OCI-LY1 (cell line): ENCODE results near the gene CDH13.

ENCODE experiments used
- H2AFZ ChIP-seq: fragments of 200-600 bp; sonication (generic), shearing (Covaris generic); 2 replicates; pipeline ENCODE4 v1.6.0; 2014; ENCODE audit warnings: antibody characterized with exemption, mild to moderate bottlenecking, low read length
- H3F3A ChIP-seq: fragments of 200-600 bp; sonication (generic), shearing (Covaris generic); 2 replicates; pipeline ENCODE4 v1.6.0; 2014; ENCODE audit warnings: mild to moderate bottlenecking, antibody characterized with exemption, low read length, moderate library complexity; ENCODE audit not compliant: insufficient read depth
- H3K27ac ChIP-seq: fragments of 200-600 bp; sonication (generic); 2 replicates; pipeline ENCODE4 v1.5.1; 2014; ENCODE audit warnings: low read length, mixed run types, mild to moderate bottlenecking, low read depth; ENCODE audit not compliant: poor library complexity, severe bottlenecking
- H3K27me3 ChIP-seq: fragments of 200-600 bp; sonication (generic); 2 replicates; pipeline ENCODE4 v1.6.0; 2014; ENCODE audit warnings: antibody characterized with exemption, mild to moderate bottlenecking, low read length, moderate library complexity; ENCODE audit not compliant: insufficient read depth
- H3K36me3 ChIP-seq: fragments of 200-600 bp; sonication (generic); 2 replicates; pipeline ENCODE4 v1.6.1; 2014; ENCODE audit warnings: mild to moderate bottlenecking, antibody characterized with exemption, low read length, moderate library complexity, mixed read lengths; ENCODE audit not compliant: insufficient read depth
- H3K4me1 ChIP-seq: fragments of 200-600 bp; sonication (generic); 2 replicates; pipeline ENCODE4 v1.5.1; 2014; ENCODE audit warnings: mild to moderate bottlenecking, low read length, moderate library complexity; ENCODE audit not compliant: insufficient read depth, severe bottlenecking
- H3K4me2 ChIP-seq: fragments of 200-600 bp; sonication (generic), shearing (Covaris generic); 2 replicates; pipeline ENCODE4 v1.6.1; 2014; ENCODE audit warnings: low read length
- H3K4me3 ChIP-seq: fragments of 200-600 bp; sonication (generic); 2 replicates; pipeline ENCODE4 v1.5.1; 2014; ENCODE audit warnings: low read length, low read depth, mild to moderate bottlenecking, mixed read lengths; ENCODE audit not compliant: poor library complexity, severe bottlenecking
- H3K79me2 ChIP-seq: fragments of 200-600 bp; shearing (Covaris generic); 2 replicates; pipeline ENCODE4 v1.6.1; 2016; ENCODE audit warnings: mixed run types, low read length, mixed read lengths; ENCODE audit not compliant: insufficient read depth
- H3K9ac ChIP-seq: fragments of 200-600 bp; sonication (generic), shearing (Covaris generic); 2 replicates; pipeline ENCODE4 v1.6.1; 2014; ENCODE audit warnings: mild to moderate bottlenecking, low read length, mixed read lengths
- H3K9me2 ChIP-seq: fragments of 200-600 bp; sonication (generic), shearing (Covaris generic); 2 replicates; pipeline ENCODE4 v1.6.1; 2014; ENCODE audit warnings: low read depth, mild to moderate bottlenecking, low read length, mixed read lengths
- H3K9me3 ChIP-seq: fragments of 200-600 bp; shearing (Covaris generic); 2 replicates; pipeline ENCODE4 v1.6.1; 2014; ENCODE audit warnings: low read length, mixed read lengths
- H4K20me1 ChIP-seq: fragments of 200-600 bp; sonication (generic), shearing (Covaris generic); 2 replicates; pipeline ENCODE4 v1.6.0; 2016; ENCODE audit warnings: mild to moderate bottlenecking, low read length; ENCODE audit not compliant: insufficient read depth
- EZH2 ChIP-seq: fragments of 200-600 bp; sonication (generic), shearing (Covaris generic); IDR thresholded peaks from 2 replicates; pipeline ENCODE4 v1.8.0; 2017; ENCODE audit warnings: borderline replicate concordance, mixed run types, mild to moderate bottlenecking, antibody characterized with exemption, low read length, moderate library complexity, mixed read lengths
- TF ChIP-seq, protein P1 (sequence below): fragments of 200-600 bp; sonication (generic), shearing (Covaris generic); IDR thresholded peaks from 2 replicates; pipeline ENCODE4 v1.5.1; 2017; ENCODE audit warnings: mild to moderate bottlenecking, antibody characterized with exemption, low read length, moderate library complexity, mixed read lengths

The CDH13 gene

DNA sequence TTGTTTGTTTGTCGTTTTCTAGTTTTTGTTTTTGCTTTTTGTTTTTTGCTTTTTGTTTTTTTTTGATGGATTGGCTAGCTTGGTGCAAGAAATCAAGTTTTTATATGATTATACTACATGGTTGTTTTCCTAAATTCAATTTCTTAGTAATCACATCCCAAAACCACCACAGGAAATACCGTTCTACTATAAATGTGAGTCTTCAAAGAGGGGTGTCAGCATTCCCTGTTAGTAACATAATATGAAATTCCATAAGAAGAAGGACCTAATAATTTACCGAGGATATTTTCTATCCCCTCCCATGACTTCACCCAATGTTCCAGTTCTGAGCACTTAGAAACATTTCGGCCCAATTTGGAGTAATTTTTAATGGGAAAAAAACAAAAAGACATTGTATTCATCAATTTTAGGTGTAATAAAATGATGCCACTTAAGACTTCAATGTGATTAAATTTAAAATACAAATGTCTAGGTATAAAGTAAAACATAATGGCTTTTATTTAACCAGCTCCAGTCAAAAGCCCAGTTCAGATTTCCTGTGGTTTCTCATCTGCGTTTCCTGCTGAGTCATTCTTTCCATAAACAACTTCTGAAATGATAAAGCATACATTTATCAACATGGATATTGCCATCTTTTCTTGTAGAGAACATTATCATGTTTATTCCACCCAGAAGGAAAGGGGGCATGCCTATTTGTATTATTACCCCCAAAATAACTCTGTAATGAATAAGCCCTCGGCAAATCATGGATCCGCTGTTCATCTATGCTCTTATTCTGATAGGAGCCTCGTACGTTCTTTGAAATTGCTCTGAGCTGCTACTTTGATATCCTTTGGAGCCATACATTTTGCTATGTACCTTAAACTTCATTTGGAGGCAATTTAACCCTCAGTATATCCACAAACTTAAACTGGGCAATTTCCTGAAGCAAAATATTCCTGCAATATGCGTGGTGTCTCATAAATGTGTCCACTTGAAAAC, 1209.1 kb downstream of the CDH13 start:
- no peak for TF ChIP-seq EZH2
- TF ChIP-seq, protein P1, sequence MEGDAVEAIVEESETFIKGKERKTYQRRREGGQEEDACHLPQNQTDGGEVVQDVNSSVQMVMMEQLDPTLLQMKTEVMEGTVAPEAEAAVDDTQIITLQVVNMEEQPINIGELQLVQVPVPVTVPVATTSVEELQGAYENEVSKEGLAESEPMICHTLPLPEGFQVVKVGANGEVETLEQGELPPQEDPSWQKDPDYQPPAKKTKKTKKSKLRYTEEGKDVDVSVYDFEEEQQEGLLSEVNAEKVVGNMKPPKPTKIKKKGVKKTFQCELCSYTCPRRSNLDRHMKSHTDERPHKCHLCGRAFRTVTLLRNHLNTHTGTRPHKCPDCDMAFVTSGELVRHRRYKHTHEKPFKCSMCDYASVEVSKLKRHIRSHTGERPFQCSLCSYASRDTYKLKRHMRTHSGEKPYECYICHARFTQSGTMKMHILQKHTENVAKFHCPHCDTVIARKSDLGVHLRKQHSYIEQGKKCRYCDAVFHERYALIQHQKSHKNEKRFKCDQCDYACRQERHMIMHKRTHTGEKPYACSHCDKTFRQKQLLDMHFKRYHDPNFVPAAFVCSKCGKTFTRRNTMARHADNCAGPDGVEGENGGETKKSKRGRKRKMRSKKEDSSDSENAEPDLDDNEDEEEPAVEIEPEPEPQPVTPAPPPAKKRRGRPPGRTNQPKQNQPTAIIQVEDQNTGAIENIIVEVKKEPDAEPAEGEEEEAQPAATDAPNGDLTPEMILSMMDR, result no peak
- peaks cover 6% of the 10 kb centered on the region for H3K4me1 ChIP-seq
- H2AFZ ChIP-seq, result no peak overlapping the region
- no peak overlapping the region for H3K4me2 ChIP-seq
- H3K36me3 ChIP-seq, result peaks cover 3% of the 10 kb centered on the region; the same call in 1 of the 2 replicates
- H3K4me3 ChIP-seq, result no peak overlapping the region
- H3K79me2 ChIP-seq, result no peaks in the 10 kb centered on the region
- H3K9me3 ChIP-seq, result no peaks in the 10 kb centered on the region
- no peaks in the 10 kb centered on the region for H3F3A ChIP-seq
- H4K20me1 ChIP-seq, result no peaks in the 10 kb centered on the region
- H3K9ac ChIP-seq, result no peak overlapping the region
- H3K27me3 ChIP-seq, result no peaks in the 10 kb centered on the region
- no peak overlapping the region for H3K27ac ChIP-seq
- no peaks in the 10 kb centered on the region for H3K9me2 ChIP-seq

DNA sequence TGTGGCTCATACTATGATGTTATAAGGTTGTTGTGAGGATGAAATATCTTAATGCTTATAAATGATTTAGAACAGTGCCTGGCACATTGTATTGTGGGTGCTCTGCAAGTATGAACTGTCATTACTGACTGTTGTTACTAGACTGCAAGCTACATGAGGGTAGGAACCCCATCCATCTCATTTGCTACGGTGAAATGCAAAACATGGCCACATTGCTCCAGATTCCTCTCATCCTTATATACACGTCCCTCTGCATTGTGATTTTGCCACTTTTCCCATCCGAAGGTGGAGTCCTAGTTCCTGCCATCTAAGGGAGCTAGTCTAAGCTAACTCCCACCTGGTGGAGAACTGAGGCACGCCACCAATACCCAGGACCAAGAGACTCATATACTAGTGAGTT, 1210.8 kb downstream of the CDH13 start:
- H3K4me2 ChIP-seq, result no peak overlapping the region
- H2AFZ ChIP-seq, result no peak overlapping the region
- peaks cover 16% of the 10 kb centered on the region for H3K4me1 ChIP-seq
- H3K27me3 ChIP-seq, result no peaks in the 10 kb centered on the region
- no peak overlapping the region for H3K4me3 ChIP-seq
- no peak overlapping the region for H3K9ac ChIP-seq
- H3K9me2 ChIP-seq, result no peaks in the 10 kb centered on the region
- no peaks in the 10 kb centered on the region for H4K20me1 ChIP-seq
- TF ChIP-seq EZH2, result no peak
- TF ChIP-seq, protein P1, result no peak
- H3K36me3 ChIP-seq, result no peaks in the 10 kb centered on the region; the same call in 1 of the 2 replicates
- no peak overlapping the region for H3K27ac ChIP-seq
- H3F3A ChIP-seq, result no peaks in the 10 kb centered on the region
- no peaks in the 10 kb centered on the region for H3K9me3 ChIP-seq
- H3K79me2 ChIP-seq, result no peaks in the 10 kb centered on the region

DNA sequence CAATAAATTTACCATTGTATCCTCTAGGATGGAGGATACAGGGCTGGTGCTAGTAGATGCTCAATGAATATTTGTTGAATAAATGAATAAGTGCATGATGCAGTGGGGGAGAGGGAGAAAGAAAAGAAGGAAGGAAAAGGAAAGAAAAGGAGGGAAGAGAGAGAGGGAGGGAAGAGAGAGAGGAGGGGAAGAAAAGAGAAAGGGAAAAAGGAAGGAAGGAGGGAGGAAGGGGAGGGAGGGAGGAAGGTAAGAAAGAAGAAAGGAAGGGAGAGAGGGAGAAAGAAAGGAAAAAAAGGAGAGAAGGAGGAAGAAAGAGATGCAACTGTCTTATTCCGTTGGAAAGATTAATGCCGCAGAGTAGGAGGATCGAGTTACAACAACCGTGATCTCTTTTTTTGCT, 1211.4 kb downstream of the CDH13 start:
- Histone ChIP-seq H3F3A (no peaks in the 10 kb centered on the region), H3K27ac (no peak overlapping the region), H3K9ac (no peak overlapping the region), H3K27me3 (no peaks in the 10 kb centered on the region), H3K9me2 (no peaks in the 10 kb centered on the region), H3K4me3 (no peak overlapping the region), H3K4me2 (no peak overlapping the region), H2AFZ (no peak overlapping the region), H4K20me1 (no peaks in the 10 kb centered on the region), H3K4me1 (peaks cover 22% of the 10 kb centered on the region), H3K79me2 (no peaks in the 10 kb centered on the region), H3K36me3 (no peaks in the 10 kb centered on the region; the same call in 1 of the 2 replicates), H3K9me3 (no peaks in the 10 kb centered on the region)
- TF ChIP-seq, protein P1, result no peak
